HG03520 (cell line): ENCODE measurements around the gene APOC1.
"Not testable (repeated sequence)": the region's sequence is repeated elsewhere in the genome, so short reads cannot be mapped to it uniquely, and the experiment has no call there.

Experiments used
- ATAC-seq: cut with Tn5 transposase; IDR thresholded peaks from one replicate; pipeline ENCODE4 v1.9.1; 2021; ENCODE audit warnings: mild to moderate bottlenecking, moderate library complexity; ENCODE audit not compliant: unreplicated experiment

The APOC1 gene

GRCh38 chr19:44911896-44912295 is 2.5 kb upstream of the APOC1 start:
- ATAC-seq = not testable (repeated sequence)

DNA sequence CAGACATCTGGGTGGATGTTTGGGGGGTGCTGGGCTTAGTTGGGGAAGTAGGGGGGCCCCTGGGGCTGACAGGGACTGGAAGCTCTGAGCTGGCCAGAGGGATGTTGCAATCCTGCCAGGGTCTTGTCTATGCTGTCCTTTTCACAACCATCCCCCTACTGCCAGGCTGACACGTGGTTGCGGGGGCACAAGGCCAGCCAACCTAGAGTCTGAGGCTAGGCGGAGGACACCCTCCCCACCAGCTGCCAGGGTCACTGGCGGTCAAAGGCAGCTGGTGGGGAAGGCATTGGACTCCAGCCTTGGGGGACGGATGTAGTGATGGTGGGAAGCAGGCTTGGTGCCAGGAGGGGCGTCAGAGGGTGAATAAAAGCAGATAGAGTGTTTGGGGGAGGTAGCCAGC is 1.6 kb upstream of the APOC1 start:
- no peak for ATAC-seq

DNA sequence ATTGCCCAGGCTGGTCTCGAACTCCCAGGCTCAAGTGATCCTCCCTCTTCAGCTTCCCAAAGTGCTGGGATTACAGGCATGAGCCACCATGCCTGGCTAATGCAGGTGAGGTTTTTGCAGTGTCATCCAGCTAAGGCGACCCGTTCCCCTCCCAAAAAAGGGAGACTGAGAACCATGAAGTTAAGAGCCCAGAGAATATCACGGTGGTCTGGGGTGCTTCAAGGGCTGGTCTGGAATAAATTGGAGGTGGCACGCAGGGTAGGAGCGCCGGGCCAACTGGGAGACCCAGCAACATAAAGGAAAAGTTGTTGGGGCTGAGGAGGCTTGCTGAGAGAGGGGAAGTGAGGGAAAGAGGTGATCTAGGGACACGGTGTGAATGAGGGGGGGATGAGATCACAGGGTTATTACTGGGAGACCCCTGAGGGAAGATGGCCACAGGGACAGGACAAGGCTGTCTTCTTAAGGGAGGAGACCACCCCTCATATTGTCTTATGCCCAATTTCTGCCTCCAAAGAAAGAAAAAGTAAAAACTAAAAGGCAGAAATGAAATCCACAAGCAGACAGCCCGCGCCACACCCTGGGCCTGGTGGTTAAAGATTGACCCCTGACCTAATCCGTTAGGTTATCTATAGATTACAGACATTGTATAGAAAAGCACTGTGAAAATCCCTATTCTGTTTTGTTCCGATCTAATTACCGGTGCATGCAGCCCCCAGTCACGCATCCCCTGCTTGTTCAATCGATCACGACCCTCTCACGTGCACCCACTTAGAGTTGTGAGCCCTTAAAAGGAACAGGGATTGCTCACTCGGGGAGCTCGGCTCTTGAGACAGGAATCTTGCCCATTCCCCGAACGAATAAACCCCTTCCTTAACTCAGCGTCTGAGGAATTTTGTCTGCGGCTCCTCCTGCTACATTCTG is 636 bp upstream of the APOC1 start:
- not testable (repeated sequence) for ATAC-seq

DNA sequence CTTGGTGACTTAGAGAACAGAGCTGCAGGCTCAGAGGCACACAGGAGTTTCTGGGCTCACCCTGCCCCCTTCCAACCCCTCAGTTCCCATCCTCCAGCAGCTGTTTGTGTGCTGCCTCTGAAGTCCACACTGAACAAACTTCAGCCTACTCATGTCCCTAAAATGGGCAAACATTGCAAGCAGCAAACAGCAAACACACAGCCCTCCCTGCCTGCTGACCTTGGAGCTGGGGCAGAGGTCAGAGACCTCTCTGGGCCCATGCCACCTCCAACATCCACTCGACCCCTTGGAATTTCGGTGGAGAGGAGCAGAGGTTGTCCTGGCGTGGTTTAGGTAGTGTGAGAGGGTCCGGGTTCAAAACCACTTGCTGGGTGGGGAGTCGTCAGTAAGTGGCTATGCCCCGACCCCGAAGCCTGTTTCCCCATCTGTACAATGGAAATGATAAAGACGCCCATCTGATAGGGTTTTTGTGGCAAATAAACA is 9.9 kb downstream of the APOC1 start:
- no peak for ATAC-seq

GRCh38 chr19:44925114-44925891 is 10.9 kb downstream of the APOC1 start:
- no peak for ATAC-seq

GRCh38 chr19:44926245-44927077 is 12.1 kb downstream of the APOC1 start:
- ATAC-seq = not testable (repeated sequence)

- no peak for ATAC-seq
Measured at GRCh38 chr19:44927746-44928145, 13.3 kb downstream of the APOC1 start.

- no peak for ATAC-seq
Measured at GRCh38 chr19:44930088-44930487, 15.7 kb downstream of the APOC1 start.

DNA sequence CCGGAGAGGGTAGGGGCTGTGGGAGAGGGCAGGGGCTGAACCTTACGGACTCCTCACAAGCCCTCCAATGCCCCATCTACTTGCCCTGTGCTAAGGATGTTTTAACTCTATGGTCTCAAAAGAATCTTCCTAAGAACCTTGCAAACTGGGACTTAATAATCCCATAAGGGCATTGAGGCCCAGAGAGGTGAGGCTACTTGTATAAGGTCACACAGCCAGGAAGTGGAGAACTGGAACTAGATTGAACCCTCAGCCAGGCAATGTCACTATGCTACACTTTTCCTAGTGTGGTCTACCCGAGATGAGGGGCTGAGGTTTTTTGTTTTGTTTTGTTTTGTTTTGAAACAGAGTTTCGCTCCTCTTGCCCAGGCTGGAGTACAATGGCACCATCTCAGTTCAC is 17.1 kb downstream of the APOC1 start:
- no peak for ATAC-seq

- no peak for ATAC-seq
Measured at GRCh38 chr19:44939668-44940067, 25.3 kb downstream of the APOC1 start.

DNA sequence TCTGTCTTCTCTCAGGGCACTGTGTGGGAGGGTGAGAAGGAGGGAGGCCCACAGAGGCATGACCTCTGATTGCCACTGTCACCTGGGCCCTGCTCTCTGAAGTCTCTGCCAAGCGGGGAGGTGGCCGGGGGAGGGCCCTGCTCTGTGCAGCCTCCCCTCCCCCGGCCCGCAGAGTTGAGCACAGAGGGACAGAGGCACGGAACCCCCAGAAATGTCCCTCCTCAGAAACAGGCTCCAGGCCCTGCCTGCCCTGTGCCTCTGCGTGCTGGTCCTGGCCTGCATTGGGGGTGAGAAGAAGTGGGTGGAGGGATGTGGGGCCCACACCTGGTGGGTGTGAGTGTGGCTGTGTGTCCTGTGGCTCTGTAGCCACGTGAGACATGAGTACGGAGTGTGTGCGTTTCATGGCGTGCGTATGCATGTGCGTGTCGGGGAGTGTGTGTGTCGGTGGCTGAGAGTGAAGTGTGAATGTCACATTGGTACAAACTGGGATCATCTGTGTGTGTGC is 27.7 kb downstream of the APOC1 start, which contains the start of gene APOC4:
TSS of gene APOC4 (plus strand) at position 171 of the 505 bp plus-strand sequence. CDS start at position 212, 41 bp downstream.
- ATAC-seq = no peak

DNA sequence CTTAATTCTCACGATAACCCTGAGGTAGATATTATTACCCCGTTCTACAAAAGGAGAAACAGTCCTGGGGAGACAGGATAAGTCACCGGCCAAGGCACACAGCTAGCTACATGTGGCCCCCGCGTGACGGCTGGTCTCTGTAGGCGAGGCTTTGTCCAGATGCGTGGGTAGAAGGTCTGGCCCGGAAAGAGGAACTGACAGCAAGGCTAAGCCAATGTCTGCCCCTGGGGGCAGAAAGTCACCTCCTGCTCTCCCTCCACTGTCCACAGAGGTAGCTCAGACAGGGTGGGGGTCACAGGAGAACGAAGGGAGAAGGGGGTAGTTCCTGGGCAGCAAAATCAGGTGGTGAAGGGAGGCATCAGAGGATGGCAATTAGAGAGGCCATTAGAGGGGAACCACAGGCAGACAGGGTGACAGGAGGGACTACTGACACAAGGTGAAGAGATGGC is 29.4 kb downstream of the APOC1 start:
- ATAC-seq = no peak

DNA sequence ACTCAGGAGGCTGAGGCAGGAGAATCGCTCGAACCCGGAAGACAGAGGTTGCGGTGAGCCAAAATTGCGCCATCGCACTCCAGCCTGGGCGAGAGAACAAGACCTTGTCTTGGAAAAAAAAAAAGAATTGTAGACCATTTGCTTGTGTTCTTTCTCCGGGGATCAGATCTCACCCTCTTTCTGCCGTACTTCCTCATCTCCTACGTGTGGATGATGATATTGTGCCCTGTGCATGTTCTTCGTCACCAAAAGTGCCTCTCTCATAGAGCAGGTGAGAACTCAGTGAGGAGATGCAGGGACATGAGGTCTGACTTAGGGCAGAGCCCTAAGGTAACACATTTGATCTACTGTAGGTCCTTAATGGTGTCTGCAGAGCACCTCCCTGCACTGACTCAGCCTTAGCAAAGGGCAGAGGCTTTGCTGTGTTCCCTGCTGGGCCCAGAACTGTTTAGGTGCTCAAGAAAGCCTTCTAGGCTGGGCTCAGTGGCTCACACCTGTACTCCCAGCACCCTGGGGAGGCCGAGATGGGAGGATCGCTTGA is 32.7 kb downstream of the APOC1 start:
- ATAC-seq = no peak

- no peak for ATAC-seq
Measured at GRCh38 chr19:44948237-44948636, 33.8 kb downstream of the APOC1 start.

- no peak for ATAC-seq
Measured at GRCh38 chr19:44948763-44949374, 34.5 kb downstream of the APOC1 start.

DNA sequence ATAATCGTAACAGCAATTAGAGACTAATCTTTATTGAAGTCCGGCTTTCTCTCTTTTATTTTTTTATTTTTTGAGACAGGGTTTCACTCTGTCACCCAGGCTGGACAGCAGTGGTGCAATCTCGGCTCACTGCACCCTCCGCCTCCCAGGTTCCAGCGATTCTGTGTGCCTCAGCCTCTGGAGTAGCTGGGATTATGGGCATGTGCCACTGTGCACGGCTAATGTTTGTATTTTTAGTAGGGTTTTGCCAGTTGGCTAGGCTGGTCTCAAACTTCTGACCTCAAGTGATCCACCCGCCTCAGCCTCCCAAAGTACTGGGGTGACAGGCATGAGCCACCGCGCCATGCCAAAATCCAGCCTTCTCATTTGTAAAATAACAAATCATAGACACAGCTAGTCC is 35.1 kb downstream of the APOC1 start:
- ATAC-seq = no peak

DNA sequence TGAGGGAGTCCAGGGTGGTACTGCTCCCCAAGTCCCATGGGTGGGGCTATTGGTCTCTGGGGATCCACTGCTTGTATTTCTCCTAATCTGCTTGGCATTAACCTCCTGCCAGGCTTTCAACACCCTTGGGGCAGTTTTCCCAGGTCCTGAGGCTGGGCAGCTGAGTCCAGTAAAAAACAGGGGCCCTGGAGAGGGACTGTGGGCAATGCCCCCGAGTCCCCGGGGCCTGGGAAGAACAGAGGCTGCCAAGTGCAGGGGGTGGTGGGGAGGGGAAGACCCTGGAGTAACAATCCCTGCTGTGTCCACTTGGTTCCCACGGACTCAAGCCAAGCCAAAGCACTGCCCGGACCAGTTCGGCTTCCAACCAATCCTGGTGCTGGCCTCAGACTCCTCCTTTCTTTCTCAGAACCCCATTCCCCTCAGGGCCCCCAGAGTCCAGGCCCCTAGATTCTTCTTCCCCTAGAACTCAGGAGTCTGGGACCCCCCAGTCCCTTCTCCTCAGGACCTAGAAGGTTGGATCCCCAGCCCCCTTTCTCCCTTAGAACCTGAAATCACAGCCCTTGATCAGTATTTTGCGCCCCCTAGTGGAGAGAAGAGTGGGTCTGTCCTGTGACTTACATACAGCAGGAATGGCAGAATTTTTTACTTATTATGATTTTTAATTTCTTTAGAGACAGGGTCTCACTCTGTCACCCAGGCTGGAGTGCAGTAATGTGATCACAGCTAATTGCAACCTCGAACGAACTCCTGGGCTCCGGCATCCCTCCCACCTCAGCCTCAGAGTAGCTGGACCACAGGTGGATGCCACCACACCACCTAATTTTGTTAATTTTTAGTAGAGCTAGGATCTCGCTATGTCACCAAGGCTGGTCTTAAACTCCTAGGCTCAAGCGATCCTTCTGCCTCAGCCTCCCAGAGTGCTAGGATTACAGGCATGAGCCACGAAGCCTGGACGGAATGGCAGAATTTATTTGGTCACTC is 37.1 kb downstream of the APOC1 start:
- no peak for ATAC-seq

- ATAC-seq = peak; percentile 3
Measured at GRCh38 chr19:44954278-44954648, 39.9 kb downstream of the APOC1 start.
